Gastroesophageal sphincter (tissue), 3 donors: ENCODE data around the gene NEMP2.

Experiments used
- POLR2A ChIP-seq, 2 donors: fragments of 450-650 bp; IDR thresholded peaks; one replicate each; pipeline ENCODE4 v1.6.1; 2017; ENCODE audit warnings: antibody characterized with exemption in 2 of 2, mild to moderate bottlenecking in 2 of 2, moderate library complexity in 1 of 2
- POLR2AphosphoS5 ChIP-seq: sonication (generic); formaldehyde crosslinking; IDR thresholded peaks from one replicate; pipeline ENCODE4 v1.6.1; 2017; ENCODE audit warnings: antibody characterized with exemption
- TF ChIP-seq, protein P1 (sequence below), 4 experiments: fragments of 200-600 bp in 2 of 4; fragments of 450-650 bp in 2 of 4; sonication (generic) in 1 of 4; IDR thresholded peaks; one replicate each; pipeline ENCODE4 v1.5.1; 2017 to 2019; ENCODE audit warnings: antibody characterized with exemption in 4 of 4, mild to moderate bottlenecking in 2 of 4, moderate library complexity in 2 of 4

DNA sequence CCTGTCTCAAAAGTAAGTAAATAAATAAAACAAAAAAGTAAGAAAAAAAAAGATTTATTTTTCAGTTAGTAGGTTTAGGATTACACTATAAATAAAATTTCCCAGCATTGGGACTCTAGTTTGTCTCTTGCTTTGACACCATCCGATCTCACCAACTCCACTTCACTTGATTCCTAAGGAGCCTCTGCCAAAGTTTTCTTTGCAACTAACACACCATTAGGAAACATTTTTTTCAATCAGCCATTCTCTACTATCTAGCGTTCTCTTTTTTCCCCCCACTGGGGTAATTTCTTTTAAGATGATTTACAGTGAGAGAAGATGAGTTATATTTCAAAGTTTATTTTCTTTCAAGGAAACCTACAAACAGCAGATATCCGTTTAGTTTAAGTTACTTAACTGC lies 10.6 kb upstream of the NEMP2 start:
- TF ChIP-seq POLR2A (IDR thresholded peaks at IDR 0.05) (no peak), POLR2AphosphoS5 (no peak)
- TF ChIP-seq, protein P1, sequence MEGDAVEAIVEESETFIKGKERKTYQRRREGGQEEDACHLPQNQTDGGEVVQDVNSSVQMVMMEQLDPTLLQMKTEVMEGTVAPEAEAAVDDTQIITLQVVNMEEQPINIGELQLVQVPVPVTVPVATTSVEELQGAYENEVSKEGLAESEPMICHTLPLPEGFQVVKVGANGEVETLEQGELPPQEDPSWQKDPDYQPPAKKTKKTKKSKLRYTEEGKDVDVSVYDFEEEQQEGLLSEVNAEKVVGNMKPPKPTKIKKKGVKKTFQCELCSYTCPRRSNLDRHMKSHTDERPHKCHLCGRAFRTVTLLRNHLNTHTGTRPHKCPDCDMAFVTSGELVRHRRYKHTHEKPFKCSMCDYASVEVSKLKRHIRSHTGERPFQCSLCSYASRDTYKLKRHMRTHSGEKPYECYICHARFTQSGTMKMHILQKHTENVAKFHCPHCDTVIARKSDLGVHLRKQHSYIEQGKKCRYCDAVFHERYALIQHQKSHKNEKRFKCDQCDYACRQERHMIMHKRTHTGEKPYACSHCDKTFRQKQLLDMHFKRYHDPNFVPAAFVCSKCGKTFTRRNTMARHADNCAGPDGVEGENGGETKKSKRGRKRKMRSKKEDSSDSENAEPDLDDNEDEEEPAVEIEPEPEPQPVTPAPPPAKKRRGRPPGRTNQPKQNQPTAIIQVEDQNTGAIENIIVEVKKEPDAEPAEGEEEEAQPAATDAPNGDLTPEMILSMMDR (IDR thresholded peaks at IDR 0.05), result no peak
